Gastroesophageal sphincter (tissue), 3 donors: ENCODE measurements around the gene DENND4C.

Source experiments
- CTCF ChIP-seq, 4 experiments: fragments of 200-600 bp in 2 of 4; fragments of 450-650 bp in 2 of 4; sonication (generic) in 1 of 4; IDR thresholded peaks; one replicate each; pipeline ENCODE4 v1.5.1; 2017 to 2019; ENCODE audit warnings: antibody characterized with exemption in 4 of 4, mild to moderate bottlenecking in 2 of 4, moderate library complexity in 2 of 4
- POLR2AphosphoS5 ChIP-seq: sonication (generic); formaldehyde crosslinking; IDR thresholded peaks from one replicate; pipeline ENCODE4 v1.6.1; 2017; ENCODE audit warnings: antibody characterized with exemption

DNA sequence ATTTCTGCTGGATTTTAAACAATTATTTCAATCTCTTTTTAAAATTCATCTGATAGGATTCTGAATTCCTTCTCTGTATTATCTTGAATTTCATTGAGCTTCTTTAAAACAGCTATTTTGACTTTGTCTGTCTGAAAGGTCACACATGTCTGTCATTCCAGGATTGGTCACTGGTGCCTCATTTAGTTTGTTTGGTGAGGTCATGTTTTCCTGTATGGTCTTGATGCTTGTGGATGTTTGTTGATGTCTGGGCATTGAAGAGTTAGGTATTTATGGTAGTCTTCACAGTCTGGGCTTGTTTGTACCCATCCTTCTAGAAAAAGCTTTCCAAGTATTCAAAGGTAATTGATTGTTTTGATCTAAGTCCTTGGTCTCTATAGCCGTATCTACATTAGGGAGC lies 39.1 kb downstream of the DENND4C start:
- TF ChIP-seq CTCF (IDR thresholded peaks at IDR 0.05) (no peak), POLR2AphosphoS5 (no peak)
